Kidney tubule cell (primary cell): ENCODE results near the gene IFNAR1.

ENCODE experiments used
- DNase-seq: peaks from one replicate; pipeline ENCODE4 v3.0.0-alpha.2; 2018; ENCODE audit warnings: low spot score

IFNAR1 gene

DNA sequence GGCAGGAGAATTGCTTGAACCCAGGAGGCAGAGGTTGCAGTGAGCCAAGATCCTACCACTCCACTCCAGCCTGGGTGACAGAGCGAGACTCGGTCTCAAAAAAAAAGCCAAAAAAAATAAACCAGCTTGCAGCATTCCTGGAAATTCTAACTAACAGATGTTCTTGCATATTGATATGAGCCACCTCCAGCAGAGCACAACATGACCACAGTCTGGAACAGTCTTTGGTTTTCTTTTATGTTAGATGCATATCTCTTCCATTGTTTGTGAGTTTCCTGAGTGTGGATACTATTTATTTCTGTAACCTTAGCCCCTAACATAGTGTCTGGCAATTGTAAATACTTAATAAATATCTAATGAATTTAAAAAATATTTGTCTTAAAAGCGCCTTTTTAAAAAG is 23.9 kb downstream of the IFNAR1 start:
- no peak for DNase-seq

- DNase-seq: no peak
Measured at GRCh38 chr21:33350676-33351075, 25.9 kb downstream of the IFNAR1 start.

- DNase-seq: no peak
Measured at GRCh38 chr21:33355355-33355754, 30.6 kb downstream of the IFNAR1 start.

GRCh38 chr21:33355996-33356395 is 31.2 kb downstream of the IFNAR1 start:
- DNase-seq: no peak

DNA sequence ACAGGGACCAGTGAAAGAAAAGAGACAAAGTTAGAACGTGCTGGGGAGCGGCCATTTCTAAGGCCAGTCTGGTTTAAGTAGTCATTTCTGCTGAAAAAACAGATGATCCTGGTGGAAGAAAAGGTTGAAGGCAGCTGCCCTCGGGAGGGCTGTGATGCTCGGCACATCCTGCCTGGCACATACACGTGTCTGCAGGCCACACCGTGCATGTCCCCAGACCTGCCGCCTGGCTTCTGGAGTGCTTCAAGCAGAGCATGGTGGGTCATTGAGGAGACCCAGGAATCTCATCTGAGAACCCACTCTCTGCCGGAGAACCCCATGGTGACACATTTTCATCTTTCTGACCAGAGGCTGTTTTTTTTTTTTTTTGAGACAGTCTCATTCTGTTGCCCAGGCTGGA is 32.4 kb downstream of the IFNAR1 start:
- DNase-seq: no peak

GRCh38 chr21:33359446-33359845 is 34.7 kb downstream of the IFNAR1 start:
- no peak for DNase-seq

- no peak for DNase-seq
Measured at GRCh38 chr21:33360281-33360680, 35.5 kb downstream of the IFNAR1 start.

DNA sequence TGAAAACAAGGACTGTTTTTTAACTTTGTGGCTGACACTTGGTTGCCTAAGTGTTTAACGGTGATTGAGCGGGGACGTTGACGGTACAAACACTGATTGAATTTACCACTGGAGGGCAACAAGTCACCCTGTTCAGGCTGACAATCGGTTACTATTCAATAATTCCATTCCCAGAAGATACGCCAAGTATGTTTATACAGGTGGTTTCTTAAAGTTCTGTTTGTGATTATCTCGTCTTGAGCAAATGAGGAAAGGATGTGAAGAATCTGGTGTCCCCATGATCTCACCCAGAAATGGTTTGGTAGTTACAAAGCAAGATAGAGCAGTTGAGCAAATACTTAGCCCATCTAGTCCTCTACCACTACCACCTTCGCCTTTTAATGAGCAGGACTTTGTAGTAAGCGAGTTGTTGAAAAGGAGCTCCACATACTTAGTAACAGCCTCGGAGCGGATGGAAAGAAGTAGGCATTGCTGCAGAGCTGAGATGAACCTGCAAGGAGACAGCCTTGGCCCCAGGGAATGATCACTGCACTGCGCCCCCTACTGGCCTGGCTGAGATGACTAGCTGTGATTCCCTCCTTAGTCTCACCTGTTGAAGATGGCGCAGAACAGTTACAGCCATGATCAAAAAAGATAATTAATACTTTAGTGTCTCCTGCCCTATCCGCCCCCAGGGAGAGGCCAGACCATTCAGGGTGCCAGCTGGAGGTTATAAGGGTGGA is 36.3 kb downstream of the IFNAR1 start:
- peak; percentile 76 for DNase-seq

- peak; percentile 55 for DNase-seq
Measured at GRCh38 chr21:33362044-33362555, 37.3 kb downstream of the IFNAR1 start.

GRCh38 chr21:33363911-33364609 is 39.3 kb downstream of the IFNAR1 start:
- peak; percentile 39 for DNase-seq

GRCh38 chr21:33364830-33365229 is 40.1 kb downstream of the IFNAR1 start:
- no peak for DNase-seq

GRCh38 chr21:33367309-33367973 is 42.7 kb downstream of the IFNAR1 start:
- DNase-seq: no peak

DNA sequence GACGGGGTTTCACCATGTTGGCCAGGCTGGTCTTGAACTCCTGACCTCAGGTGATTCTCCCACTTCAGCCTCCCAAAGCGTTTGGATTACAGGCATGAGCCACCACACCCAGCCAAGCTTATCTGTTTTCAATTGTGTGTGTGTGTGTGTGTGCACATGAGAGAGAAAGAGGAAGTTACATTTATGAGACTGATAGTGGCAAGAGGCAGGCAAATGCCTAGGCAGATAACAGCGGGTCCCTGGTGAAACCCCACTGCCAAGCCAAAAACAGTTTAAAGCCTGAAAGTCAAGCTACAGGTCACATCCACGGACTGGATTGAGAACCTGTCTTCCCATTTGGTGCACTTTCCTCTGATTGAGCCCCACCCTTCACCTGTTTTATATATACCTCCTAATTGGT is 43.4 kb downstream of the IFNAR1 start:
- no peak for DNase-seq

- no peak for DNase-seq
Measured at GRCh38 chr21:33368576-33368975, 43.8 kb downstream of the IFNAR1 start.

DNA sequence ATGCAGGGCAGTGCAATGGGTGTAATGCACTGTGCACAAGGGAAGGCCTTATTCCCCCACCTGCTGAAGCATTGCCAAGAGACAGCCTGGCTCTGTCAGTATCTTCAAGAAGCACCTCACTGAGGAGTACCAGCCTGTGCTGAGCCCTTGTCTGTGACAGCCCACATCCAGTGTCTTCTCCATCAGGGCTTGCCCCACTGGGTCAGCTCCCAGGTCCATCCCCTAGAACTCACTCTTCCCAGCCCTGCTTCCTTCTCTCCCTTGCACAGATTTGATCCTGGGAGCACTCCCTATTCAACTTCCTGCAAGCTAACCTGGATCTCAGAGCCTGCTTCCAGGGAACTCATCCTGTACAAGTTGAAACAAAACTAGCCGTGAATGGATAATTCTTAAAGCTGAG is 44.8 kb downstream of the IFNAR1 start:
- DNase-seq: no peak

- DNase-seq: no peak
Measured at GRCh38 chr21:33370305-33370704, 45.5 kb downstream of the IFNAR1 start.

- DNase-seq: no peak
Measured at GRCh38 chr21:33371366-33371765, 46.6 kb downstream of the IFNAR1 start.

DNA sequence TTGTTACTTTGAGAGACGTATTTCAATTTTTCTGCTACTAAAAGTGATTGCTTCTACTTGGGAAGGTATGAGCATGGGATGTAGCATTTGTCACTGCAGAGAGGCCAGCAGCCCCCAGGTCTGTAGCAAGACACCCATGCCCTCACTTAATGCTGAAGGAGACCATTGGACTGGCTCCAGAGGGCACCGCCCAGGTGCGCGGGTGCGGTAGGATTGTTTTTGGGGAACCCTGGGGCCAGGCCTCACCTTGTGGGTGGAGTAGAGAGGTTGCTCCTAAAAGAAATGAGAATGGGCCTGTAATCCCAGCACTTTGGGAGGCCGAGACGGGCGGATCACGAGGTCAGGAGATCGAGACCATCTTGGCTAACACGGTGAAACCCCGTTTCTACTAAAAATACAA is 47.8 kb downstream of the IFNAR1 start:
- no peak for DNase-seq

- peak; percentile 51 for DNase-seq
Measured at GRCh38 chr21:33373451-33373850, 48.7 kb downstream of the IFNAR1 start.

GRCh38 chr21:33374080-33374449 is 49.3 kb downstream of the IFNAR1 start:
- DNase-seq: no peak

GRCh38 chr21:33374450-33375096 is 49.8 kb downstream of the IFNAR1 start:
- peak; percentile 57 for DNase-seq

DNA sequence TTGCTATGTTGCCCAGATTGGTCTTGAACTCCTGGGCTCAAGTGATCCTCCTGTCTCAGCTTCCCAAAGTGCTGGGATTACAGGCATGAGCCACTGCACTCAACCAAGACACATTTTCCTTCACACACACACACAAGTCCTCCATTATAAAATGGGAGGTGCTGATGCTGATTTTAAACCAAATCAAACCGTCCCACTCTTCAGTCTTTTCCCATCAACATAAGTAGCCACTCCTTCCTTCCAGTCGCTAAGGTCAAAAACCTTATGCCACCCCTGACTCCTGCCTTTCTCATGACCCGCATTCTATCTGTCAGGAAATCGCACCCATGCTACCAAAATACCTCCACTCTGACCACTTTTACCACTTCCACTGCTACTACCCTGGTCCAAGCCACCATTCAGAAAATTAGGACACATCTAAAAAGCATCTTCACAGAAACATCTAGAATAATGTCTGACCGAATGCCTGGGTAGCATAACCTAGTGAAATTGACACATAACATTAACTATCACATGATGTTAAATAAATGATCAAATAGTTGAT is 50.4 kb downstream of the IFNAR1 start:
- DNase-seq: no peak
